Activated naive CD4-positive, alpha-beta T cell treated with anti-CD3 and anti-CD28 coated beads, Interleukin-2, amount 50 U/mL, for 24 hours (primary cell): ENCODE data around the gene THBS2.
"Not testable (repeated sequence)": the region's sequence is repeated elsewhere in the genome, so short reads cannot be mapped to it uniquely, and the experiment has no call there.

Source experiments
- H3K27ac Mint-ChIP-seq: one replicate; pipeline ENCODE4 v1.8.0; 2021; ENCODE audit warnings: mild to moderate bottlenecking, mixed read lengths
- H3K27me3 Mint-ChIP-seq: one replicate; pipeline ENCODE4 v1.8.0; 2021; ENCODE audit warnings: mixed read lengths
- H3K36me3 Mint-ChIP-seq: one replicate; pipeline ENCODE4 v1.8.0; 2021; ENCODE audit warnings: mixed read lengths
- H3K4me1 Mint-ChIP-seq: one replicate; pipeline ENCODE4 v1.8.0; 2021; ENCODE audit warnings: mixed read lengths
- H3K4me3 Mint-ChIP-seq: one replicate; pipeline ENCODE4 v1.8.0; 2021; ENCODE audit warnings: mild to moderate bottlenecking, mixed read lengths
- H3K9me3 Mint-ChIP-seq: one replicate; pipeline ENCODE4 v1.8.0; 2021; ENCODE audit warnings: mixed read lengths

The THBS2 gene

GRCh38 chr6:169286961-169287360 lies 33.3 kb upstream of the THBS2 start:
- no peak overlapping the region for H3K4me3 Mint-ChIP-seq
- H3K9me3 Mint-ChIP-seq = no peaks in the 10 kb centered on the region
- peaks cover 2% of the 10 kb centered on the region for H3K27me3 Mint-ChIP-seq
- H3K4me1 Mint-ChIP-seq = no peaks in the 10 kb centered on the region
- no peaks in the 10 kb centered on the region for H3K36me3 Mint-ChIP-seq
- H3K27ac Mint-ChIP-seq = no peak overlapping the region

- H3K36me3 Mint-ChIP-seq = no peaks in the 10 kb centered on the region
Measured at GRCh38 chr6:169285165-169285564, 31.5 kb upstream of the THBS2 start.

GRCh38 chr6:169283924-169284323 lies 30.3 kb upstream of the THBS2 start:
- Mint-ChIP-seq H3K4me1 (no peaks in the 10 kb centered on the region), H3K9me3 (no peaks in the 10 kb centered on the region), H3K36me3 (no peaks in the 10 kb centered on the region), H3K27me3 (no peaks in the 10 kb centered on the region), H3K4me3 (no peak overlapping the region), H3K27ac (no peak overlapping the region)

More at GRCh38 chr6:169285165-169285564, 31.5 kb upstream of the THBS2 start:
- H3K4me1 Mint-ChIP-seq = no peaks in the 10 kb centered on the region
- H3K4me3 Mint-ChIP-seq = no peak overlapping the region
- no peak overlapping the region for H3K27ac Mint-ChIP-seq
- H3K9me3 Mint-ChIP-seq = no peaks in the 10 kb centered on the region
- no peaks in the 10 kb centered on the region for H3K27me3 Mint-ChIP-seq

- H3K36me3 Mint-ChIP-seq = no peaks in the 10 kb centered on the region
- H3K4me3 Mint-ChIP-seq = no peak overlapping the region
- no peaks in the 10 kb centered on the region for H3K27me3 Mint-ChIP-seq
- no peaks in the 10 kb centered on the region for H3K9me3 Mint-ChIP-seq
- no peaks in the 10 kb centered on the region for H3K4me1 Mint-ChIP-seq
- H3K27ac Mint-ChIP-seq = no peak overlapping the region
Measured at GRCh38 chr6:169282043-169282442, 28.4 kb upstream of the THBS2 start.

GRCh38 chr6:169277619-169278018 lies 24.0 kb upstream of the THBS2 start:
- Mint-ChIP-seq H3K27ac (no peak overlapping the region), H3K36me3 (no peaks in the 10 kb centered on the region)

GRCh38 chr6:169274781-169275180 lies 21.1 kb upstream of the THBS2 start:
- H3K4me1 Mint-ChIP-seq = no peaks in the 10 kb centered on the region
- no peaks in the 10 kb centered on the region for H3K27me3 Mint-ChIP-seq
- no peak overlapping the region for H3K27ac Mint-ChIP-seq
- no peaks in the 10 kb centered on the region for H3K36me3 Mint-ChIP-seq
- H3K9me3 Mint-ChIP-seq = no peaks in the 10 kb centered on the region
- no peak overlapping the region for H3K4me3 Mint-ChIP-seq

More at GRCh38 chr6:169277619-169278018, 24.0 kb upstream of the THBS2 start:
- H3K27me3 Mint-ChIP-seq = no peaks in the 10 kb centered on the region
- no peaks in the 10 kb centered on the region for H3K9me3 Mint-ChIP-seq
- H3K4me3 Mint-ChIP-seq = no peak overlapping the region
- H3K4me1 Mint-ChIP-seq = no peaks in the 10 kb centered on the region

- Mint-ChIP-seq H3K27ac (no peak overlapping the region), H3K4me3 (no peak overlapping the region), H3K27me3 (no peaks in the 10 kb centered on the region), H3K36me3 (no peaks in the 10 kb centered on the region), H3K4me1 (no peaks in the 10 kb centered on the region), H3K9me3 (no peaks in the 10 kb centered on the region)
Measured at GRCh38 chr6:169273511-169273910, 19.9 kb upstream of the THBS2 start.

GRCh38 chr6:169271877-169272216 lies 18.2 kb upstream of the THBS2 start:
- Mint-ChIP-seq H3K27me3 (no peaks in the 10 kb centered on the region), H3K9me3 (no peaks in the 10 kb centered on the region), H3K4me1 (no peaks in the 10 kb centered on the region), H3K36me3 (no peaks in the 10 kb centered on the region), H3K4me3 (no peak overlapping the region), H3K27ac (no peak overlapping the region)

- H3K36me3 Mint-ChIP-seq = no peaks in the 10 kb centered on the region
- no peak overlapping the region for H3K4me3 Mint-ChIP-seq
- no peaks in the 10 kb centered on the region for H3K4me1 Mint-ChIP-seq
- no peak overlapping the region for H3K27ac Mint-ChIP-seq
- H3K27me3 Mint-ChIP-seq = no peaks in the 10 kb centered on the region
- H3K9me3 Mint-ChIP-seq = no peaks in the 10 kb centered on the region
Measured at GRCh38 chr6:169271158-169271876, 17.7 kb upstream of the THBS2 start.

- H3K36me3 Mint-ChIP-seq, H3K27ac Mint-ChIP-seq: not testable (repeated sequence)
Measured at GRCh38 chr6:169270077-169270380, 16.4 kb upstream of the THBS2 start.

GRCh38 chr6:169269180-169270076 lies 15.8 kb upstream of the THBS2 start:
- Mint-ChIP-seq H3K4me1 (no peaks in the 10 kb centered on the region), H3K27ac (no peak overlapping the region), H3K36me3 (no peaks in the 10 kb centered on the region), H3K4me3 (no peak overlapping the region), H3K9me3 (no peaks in the 10 kb centered on the region), H3K27me3 (no peaks in the 10 kb centered on the region)

More at GRCh38 chr6:169270077-169270380, 16.4 kb upstream of the THBS2 start:
- not testable (repeated sequence) for H3K9me3 Mint-ChIP-seq, H3K4me3 Mint-ChIP-seq, H3K27me3 Mint-ChIP-seq, H3K4me1 Mint-ChIP-seq

- no peaks in the 10 kb centered on the region for H3K36me3 Mint-ChIP-seq
- H3K4me1 Mint-ChIP-seq = no peaks in the 10 kb centered on the region
- no peak overlapping the region for H3K27ac Mint-ChIP-seq
- H3K27me3 Mint-ChIP-seq = no peaks in the 10 kb centered on the region
- H3K4me3 Mint-ChIP-seq = no peak overlapping the region
- H3K9me3 Mint-ChIP-seq = no peaks in the 10 kb centered on the region
Measured at GRCh38 chr6:169268276-169268675, 14.6 kb upstream of the THBS2 start.

- Mint-ChIP-seq H3K36me3 (no peaks in the 10 kb centered on the region), H3K4me1 (no peaks in the 10 kb centered on the region), H3K27me3 (peaks cover 1% of the 10 kb centered on the region), H3K4me3 (no peak overlapping the region), H3K9me3 (no peaks in the 10 kb centered on the region), H3K27ac (no peak overlapping the region)
Measured at GRCh38 chr6:169266746-169267591, 13.3 kb upstream of the THBS2 start.

GRCh38 chr6:169266261-169266660 lies 12.6 kb upstream of the THBS2 start:
- peaks cover 4% of the 10 kb centered on the region for H3K27me3 Mint-ChIP-seq
- H3K4me3 Mint-ChIP-seq = no peak overlapping the region
- H3K4me1 Mint-ChIP-seq = no peaks in the 10 kb centered on the region
- no peak overlapping the region for H3K27ac Mint-ChIP-seq
- no peaks in the 10 kb centered on the region for H3K36me3 Mint-ChIP-seq
- H3K9me3 Mint-ChIP-seq = no peaks in the 10 kb centered on the region

GRCh38 chr6:169265486-169266131 lies 12.0 kb upstream of the THBS2 start:
- H3K27me3 Mint-ChIP-seq = peaks cover 7% of the 10 kb centered on the region
- H3K4me3 Mint-ChIP-seq = no peak overlapping the region
- no peak overlapping the region for H3K27ac Mint-ChIP-seq
- H3K9me3 Mint-ChIP-seq = no peaks in the 10 kb centered on the region
- H3K36me3 Mint-ChIP-seq = no peaks in the 10 kb centered on the region
- no peaks in the 10 kb centered on the region for H3K4me1 Mint-ChIP-seq
